ENCODE results near the gene KCNJ1. TPM values are rescaled to one million over a fixed set of nuclear protein-coding genes. Genes with fewer than 3 reads are reported as not detected.

Gene KCNJ1
- total and polyA plus RNA-seq, 8 donors, result 0.03 to 0.28 (median 0.08) TPM; not detected in 3

GRCh38 chr11:128814856-128815705 is 52.0 kb downstream of the KCNJ1 start:
- DNase-seq (peak in 3 of 6 donors; percentile 20 to 27 (median 26)), ATAC-seq (peak in 3 of 4 donors; percentile 64 to 69 (median 65)), FAIRE-seq (no peak)
- intact Hi-C loops (cut with DNase I), result no loop called here
- H3K36me3 ChIP-seq, result no peaks in the 10 kb centered on the region
- no peak overlapping the region for H3K27ac ChIP-seq
- H3K27me3 ChIP-seq, result peaks cover 0 to 4% (median 0%) of the 10 kb centered on the region in 4 donors
- H3K9me3 ChIP-seq, result no peaks in the 10 kb centered on the region
- no peak overlapping the region for H3K4me3 ChIP-seq
- TF ChIP-seq CTCF (IDR thresholded peaks at IDR 0.05), result no peak
- 40 to 51% methylated on average over 9 of the region's 9 CpGs for WGBS, 2 donors
- H3K4me1 ChIP-seq, result no peaks in the 10 kb centered on the region

GRCh38 chr11:128813729-128814128 is 53.4 kb downstream of the KCNJ1 start:
- no peak for TF ChIP-seq CTCF (IDR thresholded peaks at IDR 0.05)
- WGBS, 2 donors, result 85 to 92% methylated on average over 4 of the region's 4 CpGs
- Histone ChIP-seq H3K27me3 (peaks cover 0 to 4% (median 0%) of the 10 kb centered on the region in 4 donors), H3K36me3 (no peaks in the 10 kb centered on the region), H3K4me3 (no peak overlapping the region), H3K4me1 (no peaks in the 10 kb centered on the region), H3K9me3 (no peaks in the 10 kb centered on the region), H3K27ac (no peak overlapping the region)
- intact Hi-C loops (cut with DNase I), result no loop called here
- FAIRE-seq, result no peak
- no peak for ATAC-seq
- DNase-seq, result no peak

GRCh38 chr11:128810784-128811514 is 56.1 kb downstream of the KCNJ1 start:
- no peaks in the 10 kb centered on the region for H3K9me3 ChIP-seq
- H3K4me3 ChIP-seq, result no peak overlapping the region
- peaks cover 0 to 4% (median 0%) of the 10 kb centered on the region in 4 donors for H3K27me3 ChIP-seq
- H3K4me1 ChIP-seq, result no peaks in the 10 kb centered on the region
- TF ChIP-seq CTCF (IDR thresholded peaks at IDR 0.05), result no peak
- intact Hi-C loops (cut with DNase I), result no loop called here
- no peak overlapping the region for H3K27ac ChIP-seq
- FAIRE-seq (no peak), ATAC-seq (no peak), DNase-seq (no peak)
- 70 to 79% methylated on average over 8 of the region's 8 CpGs for WGBS, 2 donors
- no peaks in the 10 kb centered on the region for H3K36me3 ChIP-seq

- H3K27me3 ChIP-seq, result peaks cover 0 to 4% (median 0%) of the 10 kb centered on the region in 4 donors
- TF ChIP-seq CTCF (IDR thresholded peaks at IDR 0.05), result no peak
- DNase-seq (no peak), ATAC-seq (no peak), FAIRE-seq (no peak)
- H3K9me3 ChIP-seq, result no peaks in the 10 kb centered on the region
- no peaks in the 10 kb centered on the region for H3K36me3 ChIP-seq
- no peaks in the 10 kb centered on the region for H3K4me1 ChIP-seq
- no peak overlapping the region for H3K27ac ChIP-seq
- intact Hi-C loops (cut with DNase I), result no loop called here
- H3K4me3 ChIP-seq, result no peak overlapping the region
- 55 to 68% methylated on average over 6 of the region's 6 CpGs for WGBS, 2 donors
These were observed 58.0 kb downstream of the KCNJ1 start for GRCh38 chr11:128809128-128809527.
